WTC11 (cell line): ENCODE results near the gene FLCN. TPM values are rescaled to one million over a fixed set of nuclear protein-coding genes. Genes with fewer than 3 reads are reported as not detected.
A peak's percentile ranks its signal among the peaks of the same experiment; 100 is the strongest.

Source experiments
- ATAC-seq: fragments of 200-7000 bp; cut with Tn5 transposase; 2 replicates; pipeline ENCODE4 v1.10.0; 2021; ENCODE audit warnings: mild to moderate bottlenecking, moderate library complexity
- CTCF ChIA-PET: fragments of 300-600 bp; sonication (Branson Sonifier 250); formaldehyde crosslinking; loops from one replicate; lab custom pipeline; 2021; ENCODE audit warnings: antibody characterized with exemption; lab: Charles Lee
- POLR2A ChIA-PET: fragments of 350-600 bp; sonication (Branson Sonifier 250); formaldehyde crosslinking; loops from one replicate; lab custom pipeline; 2021; ENCODE audit warnings: antibody characterized with exemption; lab: Charles Lee
- DNase-seq: peaks from one replicate; pipeline ENCODE4 v3.0.0; 2021; ENCODE audit warnings: low spot score
- H3K27ac Mint-ChIP-seq: 2 replicates; pipeline ENCODE4 v1.8.0; 2021; ENCODE audit warnings: mixed read lengths
- H3K27me3 Mint-ChIP-seq: 2 replicates; pipeline ENCODE4 v1.8.0; 2021; ENCODE audit warnings: low read depth, mild to moderate bottlenecking, moderate library complexity, mixed read lengths
- H3K36me3 Mint-ChIP-seq: 2 replicates; pipeline ENCODE4 v1.8.0; 2021; ENCODE audit warnings: mixed read lengths
- H3K4me1 Mint-ChIP-seq: 2 replicates; pipeline ENCODE4 v1.8.0; 2022; ENCODE audit warnings: mixed read lengths
- H3K4me3 Mint-ChIP-seq: 2 replicates; pipeline ENCODE4 v1.8.0; 2021; ENCODE audit warnings: mild to moderate bottlenecking, moderate library complexity, mixed read lengths
- H3K9me3 Mint-ChIP-seq: 2 replicates; pipeline ENCODE4 v1.8.0; 2021; ENCODE audit warnings: mixed read lengths
- ATF6 ChIP-seq: sonication (generic); formaldehyde crosslinking; IDR thresholded peaks from 2 replicates; pipeline ENCODE4 v1.8.1; 2023; ENCODE audit warnings: mild to moderate bottlenecking, missing genetic modification reagents
- CDX4 ChIP-seq: fragments of 250-450 bp; sonication (Bioruptor Pico); IDR thresholded peaks from 2 replicates; pipeline ENCODE4 v1.9.0; 2021; ENCODE audit warnings: moderate library complexity, mild to moderate bottlenecking, inconsistent platforms, borderline replicate concordance
- CREM ChIP-seq: sonication (generic); formaldehyde crosslinking; IDR thresholded peaks from 2 replicates; pipeline ENCODE4 v1.8.1; 2022; ENCODE audit warnings: mild to moderate bottlenecking, missing genetic modification reagents, moderate library complexity
- ERG ChIP-seq: fragments of 250-450 bp; sonication (Bioruptor Pico); IDR thresholded peaks from 2 replicates; pipeline ENCODE4 v1.8.0; 2021; ENCODE audit warnings: mild to moderate bottlenecking
- ETV6 ChIP-seq: sonication (generic); formaldehyde crosslinking; IDR thresholded peaks from 2 replicates; pipeline ENCODE4 v1.8.1; 2022; ENCODE audit warnings: mild to moderate bottlenecking, missing genetic modification reagents
- FOXJ3 ChIP-seq: sonication (generic); formaldehyde crosslinking; IDR thresholded peaks from 2 replicates; pipeline ENCODE4 v1.9.0; 2021; ENCODE audit warnings: missing genetic modification reagents, mild to moderate bottlenecking, borderline replicate concordance
- HMGA2 ChIP-seq: fragments of 250-450 bp; sonication (Bioruptor Pico); IDR thresholded peaks from 2 replicates; pipeline ENCODE4 v1.4.0; 2021; ENCODE audit warnings: mild to moderate bottlenecking, moderate library complexity
- MYBL2 ChIP-seq: sonication (generic); formaldehyde crosslinking; IDR thresholded peaks from 2 replicates; pipeline ENCODE4 v1.8.1; 2023; ENCODE audit warnings: mild to moderate bottlenecking, moderate library complexity, missing genetic modification reagents
- NFYB ChIP-seq: sonication (generic); formaldehyde crosslinking; conservative IDR thresholded peaks from 2 replicates; pipeline ENCODE4 v1.8.0; 2022; ENCODE audit warnings: low read depth, missing genetic modification reagents
- PRRX2 ChIP-seq: fragments of 250-450 bp; sonication (Bioruptor Pico); IDR thresholded peaks from 2 replicates; pipeline ENCODE4 v1.8.0; 2021; ENCODE audit warnings: mild to moderate bottlenecking
- total RNA-seq: library from RNA; stranded (reverse); gene quantifications from 3 replicates; pipeline ENCODE4 v1.2.3, GENCODE V29; 2021
- TF ChIP-seq, protein P1 (sequence below): fragments of 200-600 bp; IDR thresholded peaks from 2 replicates; pipeline ENCODE4 v1.8.0; 2022; ENCODE audit warnings: antibody characterized with exemption
- TF ChIP-seq, protein P2 (sequence below): sonication (generic); formaldehyde crosslinking; IDR thresholded peaks from 2 replicates; pipeline ENCODE4 v1.8.1; 2023; ENCODE audit warnings: mild to moderate bottlenecking, missing genetic modification reagents
- TF ChIP-seq, protein P3 (sequence below): sonication (generic); formaldehyde crosslinking; conservative IDR thresholded peaks from 2 replicates; pipeline ENCODE4 v1.8.1; 2023; ENCODE audit warnings: mild to moderate bottlenecking, low read depth, missing genetic modification reagents, moderate library complexity

The FLCN gene
- total RNA-seq, 1 experiment from 2014 or later, result 40.8 TPM

GRCh38 chr17:17236295-17237025, 508 bp downstream of the FLCN start:
- TF ChIP-seq NFYB (CRISPR knock-in tag), result no peak
- TF ChIP-seq, protein P1, sequence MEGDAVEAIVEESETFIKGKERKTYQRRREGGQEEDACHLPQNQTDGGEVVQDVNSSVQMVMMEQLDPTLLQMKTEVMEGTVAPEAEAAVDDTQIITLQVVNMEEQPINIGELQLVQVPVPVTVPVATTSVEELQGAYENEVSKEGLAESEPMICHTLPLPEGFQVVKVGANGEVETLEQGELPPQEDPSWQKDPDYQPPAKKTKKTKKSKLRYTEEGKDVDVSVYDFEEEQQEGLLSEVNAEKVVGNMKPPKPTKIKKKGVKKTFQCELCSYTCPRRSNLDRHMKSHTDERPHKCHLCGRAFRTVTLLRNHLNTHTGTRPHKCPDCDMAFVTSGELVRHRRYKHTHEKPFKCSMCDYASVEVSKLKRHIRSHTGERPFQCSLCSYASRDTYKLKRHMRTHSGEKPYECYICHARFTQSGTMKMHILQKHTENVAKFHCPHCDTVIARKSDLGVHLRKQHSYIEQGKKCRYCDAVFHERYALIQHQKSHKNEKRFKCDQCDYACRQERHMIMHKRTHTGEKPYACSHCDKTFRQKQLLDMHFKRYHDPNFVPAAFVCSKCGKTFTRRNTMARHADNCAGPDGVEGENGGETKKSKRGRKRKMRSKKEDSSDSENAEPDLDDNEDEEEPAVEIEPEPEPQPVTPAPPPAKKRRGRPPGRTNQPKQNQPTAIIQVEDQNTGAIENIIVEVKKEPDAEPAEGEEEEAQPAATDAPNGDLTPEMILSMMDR, result no peak
- CTCF ChIA-PET, result interaction anchor here (0.7 to 1.5 kb wide), 4 partner anchors 95 to 469 kb away, joined by 3 to 5 read pairs (median 3); no protein-coding TSS in a partner anchor
- Mint-ChIP-seq H3K4me1 (peaks cover 21% of the 10 kb centered on the region), H3K36me3 (peaks cover 7% of the 10 kb centered on the region), H3K4me3 (peak overlapping the region; percentile 92), H3K9me3 (no peaks in the 10 kb centered on the region), H3K27me3 (no peaks in the 10 kb centered on the region), H3K27ac (peak overlapping the region; percentile 92)
- ATAC-seq (peak; percentile 36), DNase-seq (peak; percentile 24)
- POLR2A ChIA-PET, result interaction anchor here (0.7 kb wide), 1 partner anchor 65 kb away, joined by 4 read pairs; no protein-coding TSS in a partner anchor

- Mint-ChIP-seq H3K4me1 (peaks cover 21% of the 10 kb centered on the region), H3K9me3 (no peaks in the 10 kb centered on the region), H3K27ac (no peak overlapping the region), H3K36me3 (peaks cover 15% of the 10 kb centered on the region), H3K4me3 (peak overlapping the region; percentile 92), H3K27me3 (no peaks in the 10 kb centered on the region)
- ChIA-PET POLR2A (no interaction called here), CTCF (interaction anchor here (0.6 to 1.4 kb wide), 3 partner anchors 34 to 208 kb away, joined by 3 to 5 read pairs (median 3); no protein-coding TSS in a partner anchor)
- DNase-seq (no peak), ATAC-seq (no peak)
- no peak for TF ChIP-seq ERG (CRISPR knock-in tag)
- TF ChIP-seq, protein P2, sequence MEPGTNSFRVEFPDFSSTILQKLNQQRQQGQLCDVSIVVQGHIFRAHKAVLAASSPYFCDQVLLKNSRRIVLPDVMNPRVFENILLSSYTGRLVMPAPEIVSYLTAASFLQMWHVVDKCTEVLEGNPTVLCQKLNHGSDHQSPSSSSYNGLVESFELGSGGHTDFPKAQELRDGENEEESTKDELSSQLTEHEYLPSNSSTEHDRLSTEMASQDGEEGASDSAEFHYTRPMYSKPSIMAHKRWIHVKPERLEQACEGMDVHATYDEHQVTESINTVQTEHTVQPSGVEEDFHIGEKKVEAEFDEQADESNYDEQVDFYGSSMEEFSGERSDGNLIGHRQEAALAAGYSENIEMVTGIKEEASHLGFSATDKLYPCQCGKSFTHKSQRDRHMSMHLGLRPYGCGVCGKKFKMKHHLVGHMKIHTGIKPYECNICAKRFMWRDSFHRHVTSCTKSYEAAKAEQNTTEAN, result no peak
- TF ChIP-seq, protein P1, result no peak
- no peak for TF ChIP-seq PRRX2 (CRISPR knock-in tag)
- TF ChIP-seq CREM (CRISPR knock-in tag), result no peak
- TF ChIP-seq, protein P3, sequence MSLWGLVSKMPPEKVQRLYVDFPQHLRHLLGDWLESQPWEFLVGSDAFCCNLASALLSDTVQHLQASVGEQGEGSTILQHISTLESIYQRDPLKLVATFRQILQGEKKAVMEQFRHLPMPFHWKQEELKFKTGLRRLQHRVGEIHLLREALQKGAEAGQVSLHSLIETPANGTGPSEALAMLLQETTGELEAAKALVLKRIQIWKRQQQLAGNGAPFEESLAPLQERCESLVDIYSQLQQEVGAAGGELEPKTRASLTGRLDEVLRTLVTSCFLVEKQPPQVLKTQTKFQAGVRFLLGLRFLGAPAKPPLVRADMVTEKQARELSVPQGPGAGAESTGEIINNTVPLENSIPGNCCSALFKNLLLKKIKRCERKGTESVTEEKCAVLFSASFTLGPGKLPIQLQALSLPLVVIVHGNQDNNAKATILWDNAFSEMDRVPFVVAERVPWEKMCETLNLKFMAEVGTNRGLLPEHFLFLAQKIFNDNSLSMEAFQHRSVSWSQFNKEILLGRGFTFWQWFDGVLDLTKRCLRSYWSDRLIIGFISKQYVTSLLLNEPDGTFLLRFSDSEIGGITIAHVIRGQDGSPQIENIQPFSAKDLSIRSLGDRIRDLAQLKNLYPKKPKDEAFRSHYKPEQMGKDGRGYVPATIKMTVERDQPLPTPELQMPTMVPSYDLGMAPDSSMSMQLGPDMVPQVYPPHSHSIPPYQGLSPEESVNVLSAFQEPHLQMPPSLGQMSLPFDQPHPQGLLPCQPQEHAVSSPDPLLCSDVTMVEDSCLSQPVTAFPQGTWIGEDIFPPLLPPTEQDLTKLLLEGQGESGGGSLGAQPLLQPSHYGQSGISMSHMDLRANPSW (CRISPR knock-in tag), result no peak
- no peak for TF ChIP-seq FOXJ3
- no peak for TF ChIP-seq HMGA2
- TF ChIP-seq ETV6 (CRISPR knock-in tag), result no peak
- no peak for TF ChIP-seq CDX4 (CRISPR knock-in tag)
- no peak for TF ChIP-seq MYBL2
- TF ChIP-seq ATF6 (CRISPR knock-in tag), result no peak
Observed at GRCh38 chr17:17235212-17236174, 1.5 kb downstream of the FLCN start.
